ENCODE data around the gene GTF2H4.
"Not testable (repeated sequence)": the region's sequence is repeated elsewhere in the genome, so short reads cannot be mapped to it uniquely, and the experiment has no call there.

The GTF2H4 gene

GRCh38 chr6:30907758-30908591 lies at the start of gene GTF2H4:
Gene GTF2H4 (plus strand): TSS chr6:30908207.
- peak; percentile 87 to 90 for DNase-seq (ENCODE audit: low read depth in 2 of 2, low spot score in 1 of 2)

- not testable (repeated sequence) for DNase-seq (ENCODE audit: low read depth in 2 of 2, low spot score in 1 of 2)
These were observed 48.3 kb upstream of the GTF2H4 start for GRCh38 chr6:30859726-30860125.

- DNase-seq (ENCODE audit: low read depth in 2 of 2, low spot score in 1 of 2) = no peak
These were observed 46.6 kb upstream of the GTF2H4 start for GRCh38 chr6:30861257-30862048.

GRCh38 chr6:30862156-30862875 lies 45.7 kb upstream of the GTF2H4 start:
- no peak for DNase-seq (ENCODE audit: low read depth in 2 of 2, low spot score in 1 of 2)

- DNase-seq (ENCODE audit: low read depth in 2 of 2, low spot score in 1 of 2) = no peak
These were observed 43.7 kb upstream of the GTF2H4 start for GRCh38 chr6:30864325-30864724.

- not testable (repeated sequence) for DNase-seq (ENCODE audit: low read depth in 2 of 2, low spot score in 1 of 2)
These were observed 38.7 kb upstream of the GTF2H4 start for GRCh38 chr6:30869241-30869749.

GRCh38 chr6:30870546-30870945 lies 37.5 kb upstream of the GTF2H4 start:
- DNase-seq (ENCODE audit: low read depth in 2 of 2, low spot score in 1 of 2) = no peak

- DNase-seq (ENCODE audit: low read depth in 2 of 2, low spot score in 1 of 2) = no peak
These were observed 36.3 kb upstream of the GTF2H4 start for GRCh38 chr6:30871592-30872183.

GRCh38 chr6:30873137-30873640 lies 34.8 kb upstream of the GTF2H4 start:
- no peak for DNase-seq (ENCODE audit: low read depth in 2 of 2, low spot score in 1 of 2)

GRCh38 chr6:30873795-30874194 lies 34.2 kb upstream of the GTF2H4 start:
- DNase-seq (ENCODE audit: low read depth in 2 of 2, low spot score in 1 of 2) = not testable (repeated sequence)

GRCh38 chr6:30875244-30876038 lies 32.6 kb upstream of the GTF2H4 start:
- DNase-seq (ENCODE audit: low read depth in 2 of 2, low spot score in 1 of 2) = no peak

- no peak for DNase-seq (ENCODE audit: low read depth in 2 of 2, low spot score in 1 of 2)
These were observed 31.8 kb upstream of the GTF2H4 start for GRCh38 chr6:30876039-30876730.

- peak; percentile 47 to 55 for DNase-seq (ENCODE audit: low read depth in 2 of 2, low spot score in 1 of 2)
These were observed 30.4 kb upstream of the GTF2H4 start for GRCh38 chr6:30877419-30878262.

- DNase-seq (ENCODE audit: low read depth in 2 of 2, low spot score in 1 of 2) = no peak
These were observed 28.2 kb upstream of the GTF2H4 start for GRCh38 chr6:30879684-30880427.

GRCh38 chr6:30880698-30881252 lies 27.2 kb upstream of the GTF2H4 start:
- no peak for DNase-seq (ENCODE audit: low read depth in 2 of 2, low spot score in 1 of 2)

- DNase-seq (ENCODE audit: low read depth in 2 of 2, low spot score in 1 of 2) = no peak
These were observed 26.4 kb upstream of the GTF2H4 start for GRCh38 chr6:30881392-30882203.

Measured in stimulated activated CD8-positive, alpha-beta memory T cell treated with anti-CD3 and anti-CD28 coated beads, Interleukin-4, amount 100 ng/mL, for 4 hours (primary cell).